GM21381 (cell line): Measurements from ENCODE around the gene ZNF441.
"Not testable (repeated sequence)": the region's sequence is repeated elsewhere in the genome, so short reads cannot be mapped to it uniquely, and the experiment has no call there.

Source experiments
- ATAC-seq: cut with Tn5 transposase; IDR thresholded peaks from one replicate; pipeline ENCODE4 v1.9.1; 2021; ENCODE audit warnings: mild to moderate bottlenecking, moderate library complexity; ENCODE audit not compliant: unreplicated experiment

The ZNF441 gene

DNA sequence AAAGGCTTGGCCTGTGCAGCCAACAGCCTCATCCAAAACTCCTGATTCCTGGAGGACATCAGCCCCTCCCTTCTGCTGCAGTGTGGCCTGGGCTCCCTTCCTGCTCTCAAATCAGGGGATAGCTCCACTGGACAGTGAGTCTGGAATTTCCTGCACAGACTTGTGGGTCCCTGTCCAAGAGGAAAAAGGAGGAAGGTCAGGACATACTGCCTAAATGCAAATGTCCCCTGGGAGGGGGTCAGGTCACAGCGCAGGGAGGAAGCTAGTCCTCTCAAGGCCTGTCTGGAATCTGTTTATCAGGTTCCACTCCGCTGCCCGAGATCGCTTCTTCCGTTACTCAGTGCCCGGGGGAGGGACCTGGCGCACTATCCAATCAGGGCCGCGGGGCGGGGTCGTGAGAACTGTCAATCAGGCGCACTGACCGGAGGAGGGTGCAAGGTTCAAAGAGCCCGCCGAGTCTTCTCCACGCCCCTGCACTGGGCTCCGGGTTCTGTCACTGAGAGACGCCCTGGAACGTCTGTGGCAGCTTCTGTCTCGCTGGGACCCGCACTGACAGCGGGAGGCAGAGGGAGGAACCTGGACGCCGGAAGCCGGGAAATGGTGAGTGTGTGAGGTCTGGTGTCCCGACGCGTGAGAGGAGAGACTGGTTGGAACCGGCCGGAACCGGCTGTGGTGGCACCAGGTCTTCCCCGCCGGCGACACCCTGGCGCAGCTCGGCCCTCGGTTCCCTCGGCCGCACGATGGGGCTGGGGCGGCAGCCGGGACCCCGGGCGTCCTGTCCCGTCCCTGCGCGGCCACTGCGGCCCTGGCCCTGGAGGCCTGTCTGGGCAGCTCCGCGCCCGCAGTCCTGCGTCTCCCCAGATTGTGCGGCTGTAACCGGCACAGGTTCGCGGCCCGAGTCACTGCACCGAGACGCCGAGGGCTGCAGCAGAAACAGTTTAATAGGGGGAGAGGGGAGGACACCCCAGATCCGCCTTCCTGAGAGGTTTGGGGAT lies at the start of gene ZNF441:
Gene ZNF441, plus strand, starts transcription at position 404 of the 995 bp plus-strand sequence. Its CDS starts 194 bp downstream, at position 598.
- peak; percentile 83 for ATAC-seq

DNA sequence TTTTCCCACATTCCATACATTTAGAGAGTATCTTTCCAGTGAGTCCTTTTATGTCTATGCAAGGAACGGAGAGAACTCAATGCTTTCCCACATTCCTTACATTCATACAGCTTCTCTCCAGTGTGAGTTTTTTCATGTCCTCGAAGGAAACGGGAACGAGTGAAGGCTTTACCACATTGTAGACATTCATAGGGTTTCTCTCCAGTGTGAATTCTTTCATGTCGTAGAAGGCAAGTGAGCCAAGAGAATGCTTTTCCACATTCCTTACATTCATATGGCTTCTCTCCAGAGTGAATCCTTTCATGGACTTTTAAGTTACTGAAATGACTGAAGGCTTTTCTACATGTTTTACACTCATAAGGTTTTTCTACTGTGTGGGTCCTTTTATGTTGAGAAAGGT lies 45.1 kb upstream of the ZNF441 start:
- ATAC-seq: no peak

GRCh38 chr19:11722414-11722813 lies 44.4 kb upstream of the ZNF441 start:
- no peak for ATAC-seq

GRCh38 chr19:11729586-11729985 lies 37.2 kb upstream of the ZNF441 start:
- no peak for ATAC-seq

- ATAC-seq: no peak
Measured at GRCh38 chr19:11735375-11735774, 31.4 kb upstream of the ZNF441 start.

DNA sequence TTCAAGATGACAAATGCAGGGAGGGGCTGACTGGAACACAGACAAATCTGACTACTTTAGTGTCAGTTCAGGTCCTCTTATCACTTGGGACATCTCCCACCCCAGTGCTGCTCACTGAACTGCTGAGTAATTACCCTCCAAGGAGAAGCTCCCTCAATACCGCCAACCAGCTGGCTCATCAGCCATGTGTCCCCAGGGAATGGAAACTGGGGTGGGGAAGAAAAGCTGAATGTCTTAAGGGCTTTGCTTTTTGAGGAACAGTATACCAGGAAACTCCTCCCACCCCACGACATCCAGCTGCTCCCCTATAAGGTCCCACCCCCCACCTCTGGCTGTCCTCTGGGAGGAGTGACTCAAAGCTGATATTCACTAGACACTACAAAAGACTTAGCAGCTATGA lies 30.1 kb upstream of the ZNF441 start:
- ATAC-seq: no peak

DNA sequence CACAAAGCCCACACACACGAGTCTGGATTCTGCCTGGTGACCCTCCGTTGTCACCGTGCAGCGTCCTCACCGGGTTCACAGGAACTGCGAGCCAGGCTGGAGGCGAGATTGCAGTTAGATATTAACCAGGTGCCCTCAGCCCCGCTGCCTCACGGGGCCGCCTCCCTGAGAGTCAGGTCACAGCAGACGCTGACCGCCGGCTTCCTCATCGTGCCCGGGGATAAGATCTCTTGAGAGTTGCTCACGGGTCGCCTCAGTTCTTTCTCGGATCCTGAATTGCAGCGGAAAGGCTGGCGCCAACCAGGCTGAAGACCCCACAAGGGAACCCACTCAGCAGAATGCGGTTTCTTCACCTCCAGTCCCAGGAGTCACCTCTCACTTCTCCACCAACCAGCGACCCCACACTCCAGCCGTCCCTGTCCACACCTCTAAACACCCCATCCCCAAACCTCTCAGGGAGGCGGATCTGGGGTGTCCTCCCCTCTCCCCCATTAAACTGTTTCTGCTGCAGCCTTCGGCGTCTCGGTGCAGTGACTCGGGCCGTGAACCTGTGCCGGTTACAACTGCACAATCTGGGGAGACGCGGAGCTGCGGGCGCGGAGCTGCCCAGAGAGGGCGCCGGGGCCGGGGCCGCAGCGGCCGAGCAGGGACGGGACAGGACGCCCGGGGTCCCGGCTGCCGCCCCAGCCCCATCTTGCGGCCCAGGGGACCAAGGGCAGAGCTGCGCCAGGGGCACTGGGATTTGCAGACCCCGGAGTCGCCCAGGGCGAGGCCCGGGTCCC lies 28.6 kb upstream of the ZNF441 start:
- peak; percentile 25 for ATAC-seq

- peak; percentile 92 for ATAC-seq
Measured at GRCh38 chr19:11738746-11739620, 27.8 kb upstream of the ZNF441 start, which contains the start of gene ZNF823. Gene ZNF823, minus strand, starts transcription at chr19:11738946. Its CDS starts 127 bp downstream, at chr19:11738819.

DNA sequence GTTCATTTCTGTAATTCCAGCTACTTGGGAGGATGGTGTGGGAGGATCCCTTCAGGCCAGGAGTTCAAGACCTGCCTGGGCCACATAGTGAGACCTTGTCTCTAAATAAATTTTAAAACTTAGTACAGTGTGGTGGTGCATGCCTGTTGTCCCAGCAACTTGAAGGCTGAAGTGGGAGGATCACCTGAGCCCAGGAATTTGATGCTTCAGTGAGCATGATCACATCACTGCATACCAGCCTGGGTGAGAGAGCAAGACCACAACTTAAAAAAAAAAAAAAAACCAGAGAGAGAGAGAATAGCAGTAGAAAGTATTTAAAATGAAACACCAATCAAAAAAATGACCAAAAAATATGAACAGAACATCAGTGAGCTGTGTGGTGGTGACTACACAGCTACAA lies 20.9 kb upstream of the ZNF441 start:
- ATAC-seq: no peak

DNA sequence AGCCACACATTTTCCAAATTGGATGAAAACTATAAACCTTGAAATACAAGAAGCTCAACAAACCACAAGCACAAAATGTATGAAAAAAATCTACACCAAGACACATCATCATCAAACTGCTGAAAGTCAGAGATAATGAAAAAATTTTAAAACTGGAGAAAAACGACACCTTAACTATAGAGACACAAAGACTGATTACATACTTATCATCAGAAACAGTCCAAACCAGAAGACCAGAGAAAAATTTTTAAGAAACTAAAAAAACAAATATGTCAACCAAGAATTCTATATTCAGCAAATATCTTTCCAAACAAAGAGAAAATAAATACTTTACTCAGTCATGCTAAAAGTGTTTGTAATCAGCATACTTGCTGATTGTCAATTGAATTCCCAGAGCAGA lies 19.5 kb upstream of the ZNF441 start:
- no peak for ATAC-seq

GRCh38 chr19:11749751-11750150 lies 17.0 kb upstream of the ZNF441 start:
- ATAC-seq: no peak

DNA sequence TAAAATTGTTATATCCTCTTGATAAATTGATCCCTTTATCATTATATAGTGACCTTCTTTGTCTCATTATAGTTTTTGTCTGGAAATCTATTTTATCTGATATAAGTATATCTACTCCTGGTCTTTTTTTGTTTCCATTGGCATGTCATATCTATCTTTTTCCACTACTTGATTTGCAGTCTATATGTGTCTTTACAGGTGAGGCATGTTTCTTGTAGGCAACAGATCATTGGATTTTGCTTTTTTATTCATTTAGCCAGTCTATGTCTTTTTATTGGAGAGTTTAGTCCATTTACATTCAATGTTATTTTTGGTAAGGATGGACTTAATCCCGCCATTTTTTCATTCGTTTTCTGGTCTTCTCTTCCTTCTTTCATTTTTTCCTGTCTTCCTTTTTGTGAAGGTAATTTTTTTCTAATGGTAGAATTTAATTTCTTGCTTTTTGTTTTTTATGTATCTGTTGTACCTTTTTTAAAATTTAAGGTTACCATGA lies 14.5 kb upstream of the ZNF441 start:
- no peak for ATAC-seq

GRCh38 chr19:11754663-11755062 lies 12.1 kb upstream of the ZNF441 start:
- ATAC-seq: no peak

DNA sequence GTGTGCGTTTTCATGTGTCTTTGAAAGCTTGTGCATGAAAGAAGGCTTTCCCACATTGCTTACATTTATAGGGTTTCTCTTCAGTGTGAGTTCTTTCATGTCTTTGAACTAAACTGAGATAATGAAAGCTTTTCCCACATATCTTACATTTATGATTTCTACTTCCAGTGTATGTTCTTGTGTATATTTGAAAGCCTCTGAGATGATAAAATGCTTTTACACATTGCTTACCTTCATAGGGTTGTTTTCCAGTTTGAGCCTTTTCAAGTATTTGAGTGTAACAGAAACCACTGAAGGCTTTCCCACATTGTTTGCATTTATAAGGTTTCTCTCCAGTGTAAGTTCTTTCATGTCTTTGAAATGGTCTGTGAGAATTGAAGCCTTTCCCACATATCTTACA lies 9.8 kb upstream of the ZNF441 start:
- ATAC-seq: no peak

DNA sequence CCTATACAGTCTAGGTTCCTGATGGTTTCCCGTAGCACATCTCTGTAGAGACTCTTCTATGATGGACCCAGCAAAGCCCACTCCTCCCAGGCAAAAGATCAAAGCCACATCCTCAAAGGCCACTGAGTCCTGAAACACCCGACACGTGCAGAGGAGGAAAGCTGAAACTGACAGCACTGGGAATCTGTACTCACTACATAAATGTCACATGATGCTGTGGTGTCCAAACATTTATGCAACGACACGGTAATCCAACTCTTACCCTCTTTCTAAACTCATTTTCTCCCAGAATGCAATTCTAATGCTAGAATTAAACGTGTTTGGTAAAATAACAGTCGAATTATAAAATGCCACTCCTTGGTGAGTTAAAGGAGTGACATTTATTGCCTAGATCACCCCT lies 7.0 kb upstream of the ZNF441 start:
- no peak for ATAC-seq

GRCh38 chr19:11763117-11763516 lies 3.7 kb upstream of the ZNF441 start:
- ATAC-seq: no peak

- no peak for ATAC-seq
Measured at GRCh38 chr19:11763611-11764010, 3.2 kb upstream of the ZNF441 start.

- ATAC-seq: peak; percentile 38
Measured at GRCh38 chr19:11767633-11768133, 883 bp downstream of the ZNF441 start.

DNA sequence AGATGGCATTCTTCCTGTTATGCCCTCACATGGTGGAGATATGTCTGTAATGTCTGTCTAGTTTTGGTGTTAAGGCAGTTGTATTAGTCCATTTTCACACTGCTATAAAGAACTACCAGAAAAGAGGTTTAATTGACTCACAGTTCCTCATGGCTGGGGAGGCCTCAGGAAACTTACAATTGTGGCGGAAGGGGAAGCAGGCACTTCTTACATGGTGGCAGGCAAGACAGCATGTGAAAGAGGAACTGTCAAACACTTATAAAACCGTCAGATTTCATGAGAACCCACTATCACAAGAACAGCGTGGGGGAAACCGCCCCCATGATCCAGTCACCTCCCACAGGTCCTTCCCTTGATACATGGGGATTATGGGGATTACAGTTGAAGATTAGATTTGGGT lies 3.2 kb downstream of the ZNF441 start:
- no peak for ATAC-seq

GRCh38 chr19:11771520-11771919 lies 4.7 kb downstream of the ZNF441 start:
- ATAC-seq: not testable (repeated sequence)
